Erythroblast (primary cell): ENCODE measurements around the gene RPL12.

Experiments used
- GATA1 ChIP-seq: IDR thresholded peaks from 2 replicates; pipeline ENCODE4 v1.6.1; 2011; ENCODE audit warnings: low read depth, mild to moderate bottlenecking, control low read depth, low read length, moderate library complexity
- POLR2A ChIP-seq: IDR thresholded peaks from 2 replicates; pipeline ENCODE4 v1.6.1; 2011; ENCODE audit warnings: mild to moderate bottlenecking, low read length

DNA sequence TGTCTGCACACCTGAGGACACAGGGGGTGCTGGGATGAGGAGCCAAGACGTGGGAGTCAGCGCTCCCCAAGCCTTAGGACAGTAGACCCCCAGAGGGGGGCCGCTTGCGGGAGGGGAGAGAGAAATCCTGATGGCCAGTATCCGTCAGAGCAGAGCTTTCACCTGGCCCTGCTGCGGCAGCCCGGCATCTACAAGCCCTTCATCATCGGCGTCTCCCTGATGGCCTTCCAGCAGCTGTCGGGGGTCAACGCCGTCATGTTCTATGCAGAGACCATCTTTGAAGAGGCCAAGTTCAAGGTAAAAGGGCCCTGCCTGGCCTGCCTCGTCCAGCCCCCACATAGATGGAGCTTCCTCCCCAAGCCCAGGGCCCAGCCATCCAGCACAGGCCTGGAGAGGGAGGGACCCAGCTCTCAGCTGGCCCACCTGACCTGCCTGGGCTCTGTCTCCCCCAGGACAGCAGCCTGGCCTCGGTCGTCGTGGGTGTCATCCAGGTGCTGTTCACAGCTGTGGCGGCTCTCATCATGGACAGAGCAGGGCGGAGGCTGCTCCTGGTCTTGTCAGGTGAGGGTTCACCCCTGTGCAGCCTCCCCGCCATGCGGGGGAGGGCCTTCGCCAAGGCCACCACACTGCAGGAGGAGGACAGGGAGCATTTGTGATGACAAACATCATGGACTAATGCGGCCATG, 47.6 kb downstream of the RPL12 start:
- no peak for TF ChIP-seq POLR2A
- no peak for TF ChIP-seq GATA1
